Thyroid gland (tissue), 4 donors: ENCODE data around the gene PAX7. TPM values are rescaled to one million over a fixed set of nuclear protein-coding genes. Genes with fewer than 3 reads are reported as not detected.
"Not testable (repeated sequence)": the region's sequence is repeated elsewhere in the genome, so short reads cannot be mapped to it uniquely, and the experiment has no call there.

Experiments
- DNase-seq, 2 donors: peaks; one replicate each; pipeline ENCODE4 v3.0.0-alpha.2; 2019
- H3K27ac ChIP-seq, 3 donors: fragments of 200-600 bp; sonication (generic); 1 replicate in 2 of 3; 2 replicates in 1 of 3; pipeline ENCODE4 v1.5.1; 2016 to 2019; ENCODE audit warnings: mild to moderate bottlenecking in 1 of 3, moderate library complexity in 1 of 3
- H3K27me3 ChIP-seq: fragments of 200-600 bp; sonication (generic); one replicate; pipeline ENCODE4 v1.5.1; 2019
- H3K36me3 ChIP-seq, 2 donors: fragments of 200-600 bp; sonication (generic); one replicate each; pipeline ENCODE4 v1.5.1; 2016 to 2019
- H3K4me1 ChIP-seq, 2 donors: fragments of 200-600 bp; sonication (generic); one replicate each; pipeline ENCODE4 v1.5.1; 2017 to 2019
- H3K4me3 ChIP-seq, 3 donors: fragments of 200-600 bp; sonication (generic); replicated peaks in 1 of 3; 1 replicate in 2 of 3; 2 replicates in 1 of 3; pipeline ENCODE4 v1.5.1; 2016; ENCODE audit warnings: mild to moderate bottlenecking in 1 of 3
- H3K9me3 ChIP-seq: fragments of 200-600 bp; sonication (generic); one replicate; pipeline ENCODE4 v1.5.1; 2017
- CTCF ChIP-seq, 6 experiments: fragments of 200-600 bp in 3 of 6; fragments of 450-650 bp in 3 of 6; sonication (generic) in 3 of 6; IDR thresholded peaks; one replicate each; pipeline ENCODE4 v1.5.1; 2016 to 2019; ENCODE audit warnings: antibody characterized with exemption in 6 of 6, mild to moderate bottlenecking in 2 of 6, inconsistent platforms in 1 of 6, moderate library complexity in 1 of 6
- POLR2A ChIP-seq, 2 donors: fragments of 450-650 bp; IDR thresholded peaks; one replicate each; pipeline ENCODE4 v1.6.1; 2017; ENCODE audit warnings: antibody characterized with exemption in 2 of 2, mild to moderate bottlenecking in 2 of 2, moderate library complexity in 1 of 2
- WGBS, 2 donors: methylation state at CpG; one replicate each; pipeline ENCODE4 v1.1.5; 2017; 5-methylcytosine and 5-hydroxymethylcytosine counted together
- intact Hi-C: fragments of 100-400 bp; cut with DNase I; formaldehyde crosslinking; loops from one replicate; pipeline ENCODE4 v1.15.1; 2023
- total RNA-seq, 4 donors: library from RNA; depleted of rRNA; stranded (reverse); fragments of >200 nt; gene quantifications; one replicate each; pipeline ENCODE4 v1.2.3, GENCODE V29; 2016

The PAX7 gene
- total RNA-seq, 4 donors from 2014 or later: 0.78 TPM; not detected in 3

GRCh38 chr1:18738617-18739016 lies 108.0 kb downstream of the PAX7 start:
- Histone ChIP-seq H3K4me1 (no peaks in the 10 kb centered on the region), H3K27me3 (no peaks in the 10 kb centered on the region), H3K4me3 (no peak overlapping the region), H3K36me3 (no peaks in the 10 kb centered on the region), H3K27ac (no peak overlapping the region), H3K9me3 (no peaks in the 10 kb centered on the region)
- no peak for TF ChIP-seq POLR2A (IDR thresholded peaks at IDR 0.05)
- TF ChIP-seq CTCF (IDR thresholded peaks at IDR 0.05): no peak
- WGBS, 2 donors: 92 to 97% methylated on average over 3 of the region's 3 CpGs
- no peak for DNase-seq
- intact Hi-C loops: no loop called here

GRCh38 chr1:18739408-18739807 lies 108.8 kb downstream of the PAX7 start:
- no peak for DNase-seq
- Histone ChIP-seq H3K27me3 (no peaks in the 10 kb centered on the region), H3K9me3 (no peaks in the 10 kb centered on the region), H3K27ac (no peak overlapping the region), H3K36me3 (no peaks in the 10 kb centered on the region), H3K4me1 (no peaks in the 10 kb centered on the region), H3K4me3 (no peak overlapping the region)
- no peak for TF ChIP-seq CTCF (IDR thresholded peaks at IDR 0.05)
- no peak for TF ChIP-seq POLR2A (IDR thresholded peaks at IDR 0.05)
- intact Hi-C loops: no loop called here
- 73 to 80% methylated on average over 5 to 6 of the region's 6 CpGs for WGBS, 2 donors

- TF ChIP-seq POLR2A (IDR thresholded peaks at IDR 0.05) (no peak), CTCF (IDR thresholded peaks at IDR 0.05) (no peak)
- 81% methylated on average over 15 of the region's 15 CpGs for WGBS, 2 donors
- Histone ChIP-seq H3K9me3 (no peaks in the 10 kb centered on the region), H3K4me1 (no peaks in the 10 kb centered on the region), H3K27ac (no peak overlapping the region), H3K4me3 (no peak overlapping the region), H3K36me3 (no peaks in the 10 kb centered on the region), H3K27me3 (no peaks in the 10 kb centered on the region)
- intact Hi-C loops: no loop called here
- no peak for DNase-seq
Observed at GRCh38 chr1:18739897-18740296, 109.3 kb downstream of the PAX7 start.

GRCh38 chr1:18740617-18741016 lies 110.0 kb downstream of the PAX7 start:
- intact Hi-C loops: no loop called here
- H3K4me3 ChIP-seq: no peak overlapping the region
- H3K27me3 ChIP-seq: no peaks in the 10 kb centered on the region
- DNase-seq: no peak
- H3K27ac ChIP-seq: no peak overlapping the region
- 88 to 93% methylated on average over 1 of the region's 1 CpG for WGBS, 2 donors
- no peak for TF ChIP-seq POLR2A (IDR thresholded peaks at IDR 0.05)
- no peak for TF ChIP-seq CTCF (IDR thresholded peaks at IDR 0.05)
- no peaks in the 10 kb centered on the region for H3K36me3 ChIP-seq
- no peaks in the 10 kb centered on the region for H3K9me3 ChIP-seq
- no peaks in the 10 kb centered on the region for H3K4me1 ChIP-seq

GRCh38 chr1:18743233-18743632 lies 112.6 kb downstream of the PAX7 start:
- no peaks in the 10 kb centered on the region for H3K4me1 ChIP-seq
- no peaks in the 10 kb centered on the region for H3K27me3 ChIP-seq
- no peak for DNase-seq
- H3K4me3 ChIP-seq: no peak overlapping the region
- no peaks in the 10 kb centered on the region for H3K9me3 ChIP-seq
- intact Hi-C loops: no loop called here
- H3K27ac ChIP-seq: no peak overlapping the region
- TF ChIP-seq CTCF (IDR thresholded peaks at IDR 0.05) (no peak), POLR2A (IDR thresholded peaks at IDR 0.05) (no peak)
- no peaks in the 10 kb centered on the region for H3K36me3 ChIP-seq
- WGBS, 2 donors: 39 to 56% methylated on average over 7 of the region's 7 CpGs

GRCh38 chr1:18744381-18744780 lies 113.7 kb downstream of the PAX7 start:
- H3K4me3 ChIP-seq, DNase-seq, H3K4me1 ChIP-seq, H3K27ac ChIP-seq, intact Hi-C loops, H3K27me3 ChIP-seq, H3K9me3 ChIP-seq, H3K36me3 ChIP-seq: not testable (repeated sequence)
- WGBS, 2 donors: 49 to 79% methylated on average over 1 of the region's 1 CpG
